PC-9 (cell line): Measurements from ENCODE around the gene HOXD11. TPM values are rescaled to one million over a fixed set of nuclear protein-coding genes. Genes with fewer than 3 reads are reported as not detected.

Experiments
- BruUV-seq: library from RNA; stranded (reverse); fragments of 400-500 nt; replicated peaks from 2 replicates; lab custom pipeline; 2021; lab: Mats Ljungman, UMichigan
- CTCF ChIA-PET: fragments of 300-600 bp; sonication (Branson Sonifier 250); formaldehyde crosslinking; loops from one replicate; lab custom pipeline; 2022; ENCODE audit warnings: antibody characterized with exemption; lab: Charles Lee
- POLR2A ChIA-PET: fragments of 300-600 bp; sonication (Branson Sonifier 250); formaldehyde crosslinking; loops from one replicate; lab custom pipeline; 2022; ENCODE audit warnings: antibody characterized with exemption; ENCODE audit not compliant: unreplicated experiment; lab: Charles Lee
- DNase-seq, 2 experiments: peaks; one replicate each; pipeline versions ENCODE4 v3.0.0 to v3.0.0-alpha.2; 2015 to 2022; ENCODE audit warnings: mixed read lengths in 1 of 2
- H2AFZ ChIP-seq: fragments of 200-600 bp; sonication (generic); 2 replicates; pipeline ENCODE4 v1.8.1; 2017; ENCODE audit warnings: antibody characterized with exemption
- H3F3A ChIP-seq: fragments of 200-600 bp; sonication (generic); 2 replicates; pipeline ENCODE4 v1.8.1; 2017; ENCODE audit warnings: antibody characterized with exemption, mild to moderate bottlenecking, low read depth; ENCODE audit not compliant: insufficient read depth
- H3K27ac ChIP-seq: fragments of 200-600 bp; sonication (generic); 2 replicates; pipeline ENCODE4 v1.6.1; 2016; ENCODE audit warnings: mixed run types
- H3K27me3 ChIP-seq: fragments of 200-600 bp; sonication (generic); 2 replicates; pipeline ENCODE4 v1.6.1; 2016; ENCODE audit warnings: low read depth, mixed run types; ENCODE audit not compliant: insufficient read depth
- H3K36me3 ChIP-seq: fragments of 200-600 bp; sonication (generic); 2 replicates; pipeline ENCODE4 v1.6.1; 2016; ENCODE audit warnings: low read depth, mixed run types
- H3K4me1 ChIP-seq: fragments of 200-600 bp; sonication (generic); replicated peaks from 2 replicates; pipeline ENCODE4 v1.6.1; 2016; ENCODE audit warnings: mixed run types; ENCODE audit not compliant: insufficient read depth
- H3K4me2 ChIP-seq: fragments of 200-600 bp; sonication (generic); 2 replicates; pipeline ENCODE4 v1.6.1; 2017; ENCODE audit warnings: mixed run types
- H3K4me3 ChIP-seq: fragments of 200-600 bp; sonication (generic); 2 replicates; pipeline ENCODE4 v1.6.1; 2016; ENCODE audit warnings: mixed run types
- H3K79me2 ChIP-seq: fragments of 200-600 bp; sonication (generic); 2 replicates; pipeline ENCODE4 v1.6.1; 2017; ENCODE audit warnings: low read depth, mixed run types
- H3K9me2 ChIP-seq: fragments of 200-600 bp; sonication (generic); 2 replicates; pipeline ENCODE4 v1.8.1; 2017; ENCODE audit warnings: mild to moderate bottlenecking; ENCODE audit not compliant: insufficient read depth
- H3K9me3 ChIP-seq: fragments of 200-600 bp; sonication (generic); 2 replicates; pipeline ENCODE4 v1.8.1; 2016; ENCODE audit warnings: low read depth; ENCODE audit not compliant: insufficient read depth
- H4K20me1 ChIP-seq: fragments of 200-600 bp; sonication (generic); 2 replicates; pipeline ENCODE4 v1.8.1; 2017; ENCODE audit not compliant: insufficient read depth
- CTCF ChIP-seq: fragments of 200-600 bp; sonication (generic); conservative IDR thresholded peaks from 2 replicates; pipeline ENCODE4 v1.6.1; 2017; ENCODE audit warnings: mixed run types, antibody characterized with exemption, mild to moderate bottlenecking, moderate library complexity
- EZH2 ChIP-seq: fragments of 200-600 bp; sonication (generic); IDR thresholded peaks from 2 replicates; pipeline ENCODE4 v1.8.0; 2017; ENCODE audit warnings: antibody characterized with exemption, low read depth
- intact Hi-C: fragments of 100-400 bp; cut with micrococcal nuclease; formaldehyde crosslinking; loops from one replicate; pipeline ENCODE4 v1.10.0; 2022; ENCODE audit not compliant: unreplicated experiment
- total RNA-seq: library from RNA; stranded (reverse); gene quantifications from 2 replicates; pipeline ENCODE4 v1.2.3, GENCODE V29; 2021

Gene HOXD11
- total RNA-seq, 1 experiment from 2014 or later, result not detected

- Histone ChIP-seq H3K79me2 (no peaks in the 10 kb centered on the region), H3K9me3 (no peaks in the 10 kb centered on the region), H3K27me3 (peaks cover 73% of the 10 kb centered on the region), H3K27ac (no peak overlapping the region), H3K4me2 (no peak overlapping the region), H3K4me3 (no peak overlapping the region), H4K20me1 (no peaks in the 10 kb centered on the region), H2AFZ (no peak overlapping the region), H3K36me3 (no peaks in the 10 kb centered on the region), H3K9me2 (no peaks in the 10 kb centered on the region), H3F3A (no peaks in the 10 kb centered on the region), H3K4me1 (no peaks in the 10 kb centered on the region)
- TF ChIP-seq CTCF, result no peak
- no peak for TF ChIP-seq EZH2
- CTCF ChIA-PET, result interaction anchor here (0.5 kb wide), 1 partner anchor 1014 kb away, joined by 3 read pairs; no protein-coding TSS in a partner anchor
- BruUV-seq, result no TSS peak
- POLR2A ChIA-PET, result interaction anchor here (0.5 kb wide), 1 partner anchor 1226 kb away, joined by 4 read pairs; no protein-coding TSS in a partner anchor
- intact Hi-C loops, result no loop called here
- no peak for DNase-seq
Observed at GRCh38 chr2:176120364-176121189, 13.5 kb downstream of the HOXD11 start.

GRCh38 chr2:176121190-176122051 lies 14.3 kb downstream of the HOXD11 start:
- DNase-seq, result no peak
- Histone ChIP-seq H3K4me1 (no peaks in the 10 kb centered on the region), H3K4me2 (no peak overlapping the region), H3K9me2 (no peaks in the 10 kb centered on the region), H3K36me3 (no peaks in the 10 kb centered on the region), H3K4me3 (no peak overlapping the region), H3K27ac (no peak overlapping the region), H2AFZ (no peak overlapping the region), H3K79me2 (no peaks in the 10 kb centered on the region), H3K9me3 (no peaks in the 10 kb centered on the region), H3K27me3 (peaks cover 70% of the 10 kb centered on the region), H3F3A (no peaks in the 10 kb centered on the region), H4K20me1 (no peaks in the 10 kb centered on the region)
- POLR2A ChIA-PET, result interaction anchor here (0.7 kb wide), 1 partner anchor 128 kb away, joined by 3 read pairs; no protein-coding TSS in a partner anchor
- no TSS peak for BruUV-seq
- CTCF ChIA-PET, result no interaction called here
- intact Hi-C loops, result no loop called here
- TF ChIP-seq CTCF, result no peak
- no peak for TF ChIP-seq EZH2

- Histone ChIP-seq H3K4me1 (no peaks in the 10 kb centered on the region), H3K79me2 (no peaks in the 10 kb centered on the region), H3K4me3 (no peak overlapping the region), H4K20me1 (no peaks in the 10 kb centered on the region), H3K27me3 (peaks cover 67% of the 10 kb centered on the region), H3K9me2 (no peaks in the 10 kb centered on the region), H3K27ac (no peak overlapping the region), H3F3A (no peaks in the 10 kb centered on the region), H2AFZ (no peak overlapping the region), H3K4me2 (no peak overlapping the region), H3K36me3 (no peaks in the 10 kb centered on the region), H3K9me3 (no peaks in the 10 kb centered on the region)
- no TSS peak for BruUV-seq
- ChIA-PET CTCF (no interaction called here), POLR2A (no interaction called here)
- no peak for DNase-seq
- intact Hi-C loops, result no loop called here
- no peak for TF ChIP-seq EZH2
- TF ChIP-seq CTCF, result no peak
Observed at GRCh38 chr2:176122052-176122682, 15.1 kb downstream of the HOXD11 start.
